NCI-H1092 treated with DMSO at 0.1 percent for 48 hours (cell line): ENCODE data around the gene GPS1.

Experiments
- DNase-seq: peaks from one replicate; lab custom pipeline; 2025; lab: John Stamatoyannopoulos, UW

Gene GPS1

GRCh38 chr17:82059272-82060000 lies 7.7 kb downstream of the GPS1 start:
- no peak for DNase-seq

- DNase-seq = no peak
Observed at GRCh38 chr17:82060001-82060380, 8.3 kb downstream of the GPS1 start.

- DNase-seq = no peak
Observed at GRCh38 chr17:82060614-82061013, 8.9 kb downstream of the GPS1 start.

- DNase-seq = no peak
Observed at GRCh38 chr17:82061047-82061925, 9.6 kb downstream of the GPS1 start.

- no peak for DNase-seq
Observed at GRCh38 chr17:82062076-82062983, 10.6 kb downstream of the GPS1 start.

- no peak for DNase-seq
Observed at GRCh38 chr17:82062984-82063368, 11.3 kb downstream of the GPS1 start.

GRCh38 chr17:82063424-82064415 lies 12.0 kb downstream of the GPS1 start:
- no peak for DNase-seq

GRCh38 chr17:82064433-82065192 lies 12.9 kb downstream of the GPS1 start:
- DNase-seq = no peak

GRCh38 chr17:82065193-82065637 lies 13.5 kb downstream of the GPS1 start:
- no peak for DNase-seq

GRCh38 chr17:82065638-82066303 lies 14.1 kb downstream of the GPS1 start, which contains the start of gene DUS1L:
Gene DUS1L, minus strand, starts transcription at chr17:82065804. Its CDS starts 745 bp downstream, at chr17:82065059.
- DNase-seq = peak; percentile 28

- no peak for DNase-seq
Observed at GRCh38 chr17:82070611-82071010, 18.9 kb downstream of the GPS1 start.

GRCh38 chr17:82072827-82073226 lies 21.1 kb downstream of the GPS1 start:
- DNase-seq = no peak

GRCh38 chr17:82073446-82073845 lies 21.7 kb downstream of the GPS1 start:
- no peak for DNase-seq

- DNase-seq = no peak
Observed at GRCh38 chr17:82076018-82076784, 24.5 kb downstream of the GPS1 start.

- no peak for DNase-seq
Observed at GRCh38 chr17:82076785-82077591, 25.3 kb downstream of the GPS1 start.

GRCh38 chr17:82077617-82078358 lies 26.1 kb downstream of the GPS1 start:
- no peak for DNase-seq

- no peak for DNase-seq
Observed at GRCh38 chr17:82078433-82078832, 26.7 kb downstream of the GPS1 start.
